NCI-H1694 (cell line): ENCODE measurements around the gene IKBIP.
"Not testable (repeated sequence)": the region's sequence is repeated elsewhere in the genome, so short reads cannot be mapped to it uniquely, and the experiment has no call there.

ENCODE experiments used
- DNase-seq: peaks from one replicate; lab custom pipeline; 2025; lab: John Stamatoyannopoulos, UW

Gene IKBIP, protein sequence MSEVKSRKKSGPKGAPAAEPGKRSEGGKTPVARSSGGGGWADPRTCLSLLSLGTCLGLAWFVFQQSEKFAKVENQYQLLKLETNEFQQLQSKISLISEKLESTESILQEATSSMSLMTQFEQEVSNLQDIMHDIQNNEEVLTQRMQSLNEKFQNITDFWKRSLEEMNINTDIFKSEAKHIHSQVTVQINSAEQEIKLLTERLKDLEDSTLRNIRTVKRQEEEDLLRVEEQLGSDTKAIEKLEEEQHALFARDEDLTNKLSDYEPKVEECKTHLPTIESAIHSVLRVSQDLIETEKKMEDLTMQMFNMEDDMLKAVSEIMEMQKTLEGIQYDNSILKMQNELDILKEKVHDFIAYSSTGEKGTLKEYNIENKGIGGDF

DNA sequence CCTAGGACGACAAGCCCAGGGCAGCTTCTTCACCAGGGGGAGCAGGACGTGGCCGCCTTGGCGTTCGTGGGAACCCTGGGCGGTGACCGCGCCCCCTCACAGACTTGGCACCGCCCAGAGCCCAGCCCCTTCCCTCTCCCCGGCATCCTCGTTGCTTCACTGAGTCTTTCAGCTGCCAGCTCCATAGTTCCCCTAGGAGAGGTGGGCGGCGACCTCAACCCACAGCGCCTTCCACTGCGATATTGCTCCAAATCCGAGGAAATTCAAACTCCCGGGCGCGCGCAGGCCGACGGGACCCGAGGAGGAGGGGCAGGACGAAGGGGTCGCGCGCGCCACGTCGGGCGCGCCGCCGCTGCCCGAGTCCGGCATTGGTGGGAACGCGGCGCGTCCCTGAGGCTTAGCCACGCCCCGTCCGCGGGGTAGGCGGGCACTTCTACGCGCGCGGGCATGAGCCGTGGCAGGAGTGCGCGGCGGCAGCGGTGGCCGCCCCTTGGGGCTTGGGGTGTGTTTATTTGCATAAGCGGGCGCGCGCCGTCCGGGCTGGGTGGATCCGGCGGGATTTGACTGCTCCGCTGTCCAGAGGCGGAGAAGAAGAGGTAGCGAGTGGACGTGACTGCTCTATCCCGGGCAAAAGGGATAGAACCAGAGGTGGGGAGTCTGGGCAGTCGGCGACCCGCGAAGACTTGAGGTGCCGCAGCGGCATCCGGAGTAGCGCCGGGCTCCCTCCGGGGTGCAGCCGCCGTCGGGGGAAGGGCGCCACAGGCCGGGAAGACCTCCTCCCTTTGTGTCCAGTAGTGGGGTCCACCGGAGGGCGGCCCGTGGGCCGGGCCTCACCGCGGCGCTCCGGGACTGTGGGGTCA, at the start of gene IKBIP, which contains the start of gene APAF1:
Gene IKBIP, minus strand, starts transcription at position 77 of the 860 bp plus-strand sequence. CDS start 87 bp downstream, outside the sequence.
Gene APAF1, plus strand, starts transcription at position 579 of the 860 bp plus-strand sequence. CDS start 3,070 bp downstream, outside the sequence.
- peak; percentile 80 for DNase-seq

DNA sequence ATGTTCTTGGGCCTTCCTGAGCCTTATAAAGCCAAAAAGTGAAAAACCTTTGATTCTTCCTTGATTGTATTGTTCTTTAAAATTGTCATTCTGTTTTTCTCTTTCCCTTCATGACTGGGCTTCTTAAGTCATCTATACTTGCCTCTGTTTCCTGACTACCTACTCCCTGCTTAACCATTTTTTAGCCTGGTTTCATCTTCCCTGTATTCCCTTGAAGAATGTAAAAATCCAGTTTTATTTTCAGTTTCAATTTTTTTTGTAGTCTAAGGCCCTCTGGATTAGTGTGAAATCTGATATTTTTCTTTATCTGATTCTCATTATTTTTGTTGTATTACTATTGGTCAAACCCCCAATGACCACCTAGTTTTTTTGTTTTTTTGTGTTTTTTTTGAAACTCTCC, 46.8 kb upstream of the IKBIP start:
- DNase-seq = no peak

DNA sequence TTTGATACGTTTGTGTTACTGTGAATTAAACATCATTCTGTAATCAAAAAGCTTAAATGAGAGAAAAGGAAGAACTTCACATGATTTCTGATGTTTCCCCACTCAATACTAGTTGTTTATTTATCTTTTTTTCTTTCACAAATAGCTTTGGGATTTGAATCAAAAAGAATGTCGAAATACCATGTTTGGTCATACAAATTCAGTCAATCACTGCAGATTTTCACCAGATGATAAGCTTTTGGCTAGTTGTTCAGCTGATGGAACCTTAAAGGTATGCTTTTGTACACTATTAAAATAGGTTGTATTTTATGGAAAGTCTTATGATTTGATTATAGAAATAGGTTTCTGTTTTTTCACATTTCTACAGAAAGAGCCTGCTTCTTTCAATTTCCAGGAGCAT, 42.0 kb upstream of the IKBIP start:
- DNase-seq = no peak

DNA sequence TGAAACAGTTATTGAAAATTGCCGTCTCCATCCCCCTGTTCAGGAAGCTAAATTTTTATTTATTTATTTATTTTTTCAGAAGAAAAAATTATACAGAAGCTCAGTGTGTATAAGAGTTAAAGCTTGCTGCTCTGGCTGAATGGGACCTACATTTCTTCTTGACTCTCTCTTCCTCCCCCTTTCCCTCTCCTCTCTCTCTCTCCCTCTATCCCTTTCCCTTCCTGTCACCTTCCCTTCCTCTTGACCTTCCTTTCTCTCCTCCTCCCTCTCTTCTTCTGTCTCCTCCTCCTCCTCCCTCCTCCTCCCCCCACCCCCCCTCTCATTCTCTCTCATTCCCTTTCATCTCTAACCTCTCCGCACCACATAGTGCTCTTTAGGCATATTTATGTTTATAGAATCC, 39.6 kb upstream of the IKBIP start:
- no peak for DNase-seq

DNA sequence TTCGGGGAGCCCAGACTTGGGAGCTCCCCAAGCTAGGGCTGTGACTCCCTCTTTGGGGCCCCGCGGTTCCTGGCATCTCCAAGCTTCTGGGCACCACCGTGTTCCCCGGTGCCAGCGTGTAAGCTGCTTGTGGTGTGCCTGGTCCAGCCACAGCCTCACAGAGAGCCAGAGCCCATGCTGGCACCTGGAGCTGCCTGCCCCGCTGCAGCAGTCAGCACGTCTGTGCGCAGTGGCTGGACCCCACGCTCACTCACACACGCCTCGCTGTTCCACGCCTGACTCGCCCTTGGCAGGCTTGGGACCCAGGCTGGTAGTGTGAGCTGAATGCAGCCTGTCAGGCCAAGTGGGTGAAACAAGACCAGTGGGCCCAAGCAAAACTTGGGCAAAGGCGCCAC, 35.0 kb upstream of the IKBIP start:
- no peak for DNase-seq

DNA sequence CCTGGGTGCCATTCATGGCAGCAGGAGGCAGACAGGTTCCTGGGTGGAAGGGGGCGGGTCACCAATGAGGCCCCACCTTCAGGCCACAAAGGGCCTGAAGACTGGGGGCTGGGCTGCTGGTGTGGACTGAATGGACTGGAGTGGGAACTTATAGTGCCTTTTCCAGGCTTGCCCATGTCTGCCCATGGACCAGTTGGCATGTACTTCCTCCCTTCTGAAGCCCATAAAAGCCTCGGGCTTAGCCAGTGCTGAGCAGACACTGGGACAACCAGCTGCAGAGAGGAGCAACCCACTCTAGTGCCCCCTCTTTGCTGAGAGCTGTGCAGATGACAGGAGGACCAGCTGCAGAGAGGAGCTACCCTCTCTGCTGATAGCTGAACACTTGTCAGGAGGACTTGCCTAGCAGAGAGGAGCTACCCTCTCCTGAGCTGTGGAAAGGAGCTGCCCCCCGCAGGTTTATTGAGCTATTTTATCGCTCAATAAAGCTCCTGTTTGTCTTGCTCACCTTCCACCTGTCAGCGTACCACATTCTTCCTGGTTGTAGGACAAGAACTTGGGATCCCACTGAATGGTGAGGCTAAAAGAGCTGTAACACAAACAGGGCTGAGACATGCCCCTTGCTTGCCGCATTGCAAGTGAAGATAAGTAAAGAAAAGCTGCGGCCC, 34.5 kb upstream of the IKBIP start:
- no peak for DNase-seq

DNA sequence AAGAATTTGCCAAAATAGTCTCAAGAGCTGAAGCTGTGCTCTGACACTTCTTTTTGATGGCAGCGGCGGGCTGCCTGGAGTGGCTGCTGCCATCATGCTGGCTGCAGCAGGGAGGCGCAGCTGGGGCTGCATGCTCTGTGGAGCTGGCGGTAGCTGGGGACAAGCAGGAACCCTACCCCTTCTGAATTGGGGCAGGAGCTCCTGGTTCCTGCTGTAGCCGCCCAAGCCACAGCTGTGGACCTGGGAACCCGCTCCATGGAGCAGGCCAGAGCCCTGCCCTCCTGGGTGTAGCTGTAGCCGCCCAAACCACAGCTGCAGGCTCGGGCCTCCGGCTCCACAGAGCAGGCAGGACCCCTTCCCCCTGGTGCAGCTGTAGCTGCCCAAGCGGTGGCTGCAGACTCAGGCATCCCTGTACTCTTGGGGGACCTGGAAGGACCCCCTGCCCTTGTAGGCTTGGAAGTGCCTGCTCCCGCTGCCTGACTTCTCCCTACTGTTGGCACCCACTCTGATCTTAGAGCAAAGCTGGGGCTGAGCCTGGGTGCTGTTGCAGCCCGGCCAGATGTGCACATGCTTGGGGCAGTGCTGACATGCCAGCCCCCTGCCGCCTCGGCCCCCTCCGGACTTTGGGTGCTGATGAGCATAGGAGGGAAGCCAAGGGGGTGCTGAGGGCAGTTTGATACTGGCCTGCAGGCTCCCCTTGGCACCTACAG, 33.8 kb upstream of the IKBIP start:
- no peak for DNase-seq

DNA sequence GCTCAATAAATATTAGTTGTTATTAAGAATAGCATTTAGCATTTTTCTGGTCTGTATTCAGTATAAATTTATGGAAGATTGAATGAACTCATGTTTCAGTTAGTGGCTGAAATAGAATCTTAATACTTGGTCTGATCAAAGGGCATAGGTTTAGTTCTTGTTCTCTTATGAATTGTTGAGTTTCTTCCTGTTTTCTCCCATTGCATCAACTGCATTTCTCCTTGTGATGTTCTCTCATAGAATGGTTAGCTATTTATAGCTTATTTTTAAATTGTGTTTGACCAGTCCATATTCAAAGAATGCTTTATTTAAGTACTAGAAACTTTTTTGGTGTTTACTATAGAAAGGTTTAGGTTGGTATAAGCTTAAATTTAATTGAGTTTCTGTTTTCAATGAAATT, 30.3 kb upstream of the IKBIP start:
- no peak for DNase-seq

DNA sequence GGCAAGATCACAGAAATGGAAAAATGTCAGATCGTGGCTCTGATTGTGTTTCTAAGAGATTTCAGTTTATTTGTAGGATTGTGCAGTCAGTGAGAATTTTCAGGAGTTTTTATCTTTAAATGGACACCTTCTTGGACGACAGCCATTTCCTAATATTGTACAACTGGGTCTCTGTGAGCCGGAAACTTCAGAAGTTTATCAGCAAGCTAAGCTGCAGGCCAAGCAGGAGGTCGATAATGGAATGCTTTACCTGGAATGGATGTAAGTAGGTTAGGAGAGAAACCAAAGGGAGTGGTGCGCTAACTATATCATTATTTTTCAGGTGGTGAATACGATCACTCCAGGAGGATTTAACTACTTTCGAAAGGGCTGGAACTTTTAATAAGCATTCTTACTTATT, 26.9 kb upstream of the IKBIP start:
- DNase-seq = no peak

DNA sequence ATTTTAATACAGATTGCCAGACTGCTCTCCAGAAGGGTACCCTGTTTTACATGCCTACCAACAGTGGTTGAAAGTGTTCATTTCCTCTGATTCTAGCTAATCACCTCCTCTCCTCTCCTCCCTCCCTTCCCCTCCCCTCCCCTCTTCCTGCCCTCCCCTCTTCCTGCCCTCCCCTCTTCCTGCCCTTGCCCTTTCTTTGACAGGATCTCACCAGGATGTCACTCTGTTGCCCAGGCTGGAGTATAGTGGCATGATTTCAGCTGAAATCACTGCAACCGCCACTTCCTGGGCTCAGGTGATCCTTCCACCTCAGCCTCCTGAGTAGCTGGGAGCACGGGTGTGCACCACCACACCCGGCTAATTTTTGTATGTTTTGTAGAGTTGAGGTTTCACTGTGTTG, 25.2 kb upstream of the IKBIP start:
- DNase-seq = no peak

DNA sequence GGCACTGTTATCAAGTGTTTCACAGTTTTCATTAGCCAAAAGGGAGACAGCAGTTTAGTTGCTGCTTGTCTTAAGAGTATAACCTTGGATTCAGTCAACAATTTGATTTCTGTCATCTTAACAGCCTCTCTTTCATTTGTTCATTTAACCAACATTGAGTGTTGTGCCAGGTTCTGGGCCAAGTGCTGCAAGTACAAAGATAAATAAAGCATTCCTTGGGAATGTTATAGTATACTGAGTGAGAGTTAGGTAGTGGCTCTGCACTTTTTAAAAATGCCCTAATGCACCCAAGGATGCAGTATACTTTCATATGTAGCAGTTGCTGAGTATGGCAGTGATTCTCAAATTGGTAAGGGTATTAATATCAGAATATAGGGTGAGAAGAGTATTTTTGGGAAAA, 15.9 kb upstream of the IKBIP start:
- no peak for DNase-seq

DNA sequence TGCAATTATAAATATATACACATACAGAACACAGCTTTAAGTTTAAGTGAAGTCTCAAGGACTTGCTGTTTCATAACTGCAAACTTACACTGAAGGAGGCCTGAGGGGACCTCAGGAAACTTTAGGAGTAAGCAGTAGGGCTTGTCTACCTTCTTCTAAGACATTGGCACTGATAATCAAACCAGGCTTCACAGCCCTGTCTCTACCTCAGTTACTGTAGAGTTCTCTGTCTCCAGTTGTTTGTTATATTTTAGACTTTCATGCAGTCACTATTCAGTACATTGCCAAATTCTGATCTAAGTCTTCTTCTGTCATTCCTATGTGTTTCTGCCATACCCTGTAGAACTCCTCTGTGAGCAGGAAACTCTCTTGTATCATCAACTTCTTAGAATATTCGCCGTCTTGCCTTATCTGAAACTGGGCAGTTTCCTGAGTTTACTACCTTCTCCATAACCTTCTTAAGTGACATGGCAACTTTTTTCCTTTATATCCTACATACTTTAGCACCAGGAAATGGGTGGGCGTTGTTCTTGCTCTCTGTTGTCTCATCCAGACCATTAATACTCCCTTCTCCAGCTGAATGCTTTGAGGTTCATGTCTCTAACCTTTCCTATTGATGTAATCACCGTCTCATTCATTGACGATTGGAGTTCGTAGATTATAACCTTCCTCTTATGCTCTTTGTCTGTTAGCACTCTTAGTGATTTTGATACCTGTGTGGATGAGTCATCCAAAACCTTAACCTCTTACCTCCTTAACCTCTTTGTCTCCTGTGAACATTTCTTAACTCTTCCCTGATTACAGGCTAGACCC, 11.9 kb upstream of the IKBIP start:
- DNase-seq = no peak

DNA sequence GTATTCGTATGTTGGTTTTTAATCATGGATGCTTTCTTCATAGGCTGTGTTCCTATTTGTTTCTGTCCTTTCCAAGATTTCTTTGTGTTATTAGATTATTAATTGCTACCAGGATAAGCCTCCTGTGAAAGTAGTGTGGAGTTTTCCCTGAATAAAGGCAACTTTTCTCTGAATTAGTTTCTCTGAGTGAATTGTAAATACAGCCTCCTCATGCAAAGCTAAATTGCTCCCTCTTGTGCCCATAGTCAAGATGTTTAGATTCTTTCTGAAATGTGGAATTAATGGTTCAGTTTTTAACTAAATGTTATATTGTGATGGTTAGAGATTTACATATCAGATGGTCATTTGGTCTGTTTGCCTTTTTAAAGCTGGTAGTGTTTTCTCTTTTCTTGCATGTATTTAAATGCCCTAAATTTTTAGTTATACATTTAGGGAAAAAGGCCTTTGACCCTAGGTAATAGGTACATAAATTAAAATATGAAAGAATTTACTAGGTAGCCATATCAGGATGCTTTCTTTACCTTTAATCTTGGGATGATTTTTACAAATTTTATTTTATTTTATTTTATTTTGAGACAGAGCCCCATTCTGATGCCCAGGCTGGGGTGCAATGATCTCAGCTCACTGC, 9.4 kb upstream of the IKBIP start:
- peak; percentile 53 for DNase-seq

DNA sequence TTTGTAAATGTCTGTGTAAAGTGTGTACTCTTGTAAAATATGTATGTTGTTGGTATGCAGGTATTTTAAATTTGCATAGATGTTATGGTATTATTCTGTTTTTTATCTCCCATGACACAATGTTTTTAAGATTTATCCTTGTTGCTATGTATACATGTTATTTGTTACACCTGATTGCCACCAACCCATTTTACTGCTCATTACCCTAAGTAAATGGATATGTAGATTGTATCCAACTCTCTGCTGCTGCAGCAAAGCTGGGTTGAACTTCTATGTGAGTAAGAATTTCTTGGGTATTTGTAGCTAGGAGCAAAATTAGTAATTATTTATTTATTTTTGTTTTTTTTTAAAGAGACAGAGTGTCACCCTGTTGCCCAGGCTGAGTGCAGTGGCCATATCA, 6.7 kb upstream of the IKBIP start:
- DNase-seq = no peak

DNA sequence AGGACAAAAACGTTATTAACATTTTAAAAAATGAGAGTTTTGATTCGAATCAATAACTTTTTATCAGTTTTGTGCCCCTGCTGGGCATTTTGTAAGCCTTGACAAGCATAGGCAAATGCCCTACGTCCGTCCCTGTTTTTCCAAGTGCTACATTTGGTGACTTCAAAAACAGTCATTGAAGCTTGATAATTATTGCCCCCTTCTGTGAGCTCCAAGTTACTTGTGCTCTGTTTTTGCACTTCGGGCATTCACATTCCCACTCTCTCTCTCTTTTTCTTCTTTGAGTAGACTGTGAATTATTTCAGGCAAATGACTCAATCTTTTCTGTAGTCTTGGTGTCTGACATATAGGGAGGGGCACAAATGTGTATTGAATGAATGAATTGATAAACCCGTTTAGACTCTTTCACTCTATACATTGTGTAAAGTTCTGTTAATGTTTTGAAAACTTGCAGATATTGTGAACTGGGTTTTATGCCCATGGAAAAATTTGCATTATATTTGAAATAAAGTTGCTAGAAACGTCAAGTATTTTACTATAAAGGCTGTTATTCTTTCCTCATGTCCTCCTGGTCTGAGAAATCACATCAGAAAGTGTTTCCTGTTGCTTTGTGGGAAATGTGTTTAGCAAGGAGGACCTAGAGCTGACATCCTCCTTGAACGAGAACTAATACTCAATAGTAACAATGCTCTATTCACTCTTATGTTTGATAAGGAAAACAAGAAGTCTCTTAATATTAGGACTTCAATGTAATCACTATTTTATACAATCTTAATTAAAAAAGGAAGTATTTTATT, 1.9 kb upstream of the IKBIP start:
- no peak for DNase-seq

DNA sequence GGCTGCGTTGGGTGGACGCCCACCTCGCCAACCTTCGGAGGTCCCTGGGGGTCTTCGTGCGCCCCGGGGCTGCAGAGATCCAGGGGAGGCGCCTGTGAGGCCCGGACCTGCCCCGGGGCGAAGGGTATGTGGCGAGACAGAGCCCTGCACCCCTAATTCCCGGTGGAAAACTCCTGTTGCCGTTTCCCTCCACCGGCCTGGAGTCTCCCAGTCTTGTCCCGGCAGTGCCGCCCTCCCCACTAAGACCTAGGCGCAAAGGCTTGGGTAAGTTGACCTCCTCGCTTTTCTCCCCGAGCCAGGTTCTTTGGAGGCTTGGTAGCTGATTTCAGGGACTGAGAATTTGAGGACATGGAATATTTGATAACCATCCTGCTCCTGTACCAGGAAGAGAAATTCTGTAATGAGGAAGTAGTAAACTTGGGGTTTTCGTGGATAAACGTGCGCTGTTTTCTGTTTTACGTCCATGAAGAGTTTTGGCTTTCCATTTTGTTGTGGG, 1.0 kb upstream of the IKBIP start:
- DNase-seq = no peak

DNA sequence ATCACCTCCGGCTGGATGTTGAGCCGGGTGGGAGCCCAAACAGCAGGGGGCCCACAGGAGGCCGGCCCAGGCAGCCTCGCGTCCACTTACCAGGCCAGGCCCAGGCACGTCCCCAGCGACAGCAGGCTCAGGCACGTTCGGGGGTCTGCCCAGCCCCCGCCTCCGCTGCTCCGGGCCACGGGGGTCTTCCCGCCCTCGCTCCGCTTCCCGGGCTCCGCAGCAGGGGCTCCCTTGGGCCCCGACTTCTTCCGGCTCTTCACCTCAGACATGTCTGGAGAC, 216 bp downstream of the IKBIP start:
- no peak for DNase-seq

DNA sequence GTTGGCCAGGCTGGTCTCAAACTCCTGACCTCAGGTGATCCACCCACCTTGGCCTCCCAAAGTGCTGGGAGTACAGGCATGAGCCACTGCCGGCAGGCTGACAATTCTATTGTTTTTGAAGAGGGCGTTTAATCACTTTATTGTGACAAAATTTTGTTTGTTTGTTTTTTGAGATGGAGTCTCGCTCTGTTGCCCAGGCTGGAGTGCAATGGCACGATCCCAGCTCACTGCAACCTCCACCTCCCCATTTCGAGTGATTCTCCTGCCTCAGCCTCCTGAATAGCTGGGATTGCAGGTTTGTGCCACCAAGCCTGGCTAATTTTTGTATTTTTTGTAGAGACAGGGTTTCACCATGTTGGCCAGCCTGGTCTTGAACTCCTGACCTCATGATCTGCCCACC, 1.8 kb downstream of the IKBIP start:
- DNase-seq = not testable (repeated sequence)

DNA sequence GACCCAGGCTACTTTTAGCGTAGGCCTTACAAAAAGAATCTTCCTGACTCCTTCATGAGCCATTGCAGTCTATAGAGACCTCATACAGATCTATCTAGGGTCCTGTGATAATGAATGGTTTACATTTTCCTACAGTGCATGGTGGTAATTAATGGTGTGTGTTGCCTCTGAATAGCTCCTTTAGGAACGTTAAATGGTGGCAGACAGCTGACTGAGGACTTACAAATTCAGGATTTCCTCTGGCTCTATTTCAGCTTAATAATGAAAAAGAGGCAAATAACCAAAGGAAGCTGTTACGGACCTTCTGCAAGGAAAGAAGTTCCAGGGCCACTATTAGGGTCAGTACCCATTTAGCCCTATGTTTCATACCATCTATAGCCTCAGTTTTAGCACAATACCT, 5.1 kb downstream of the IKBIP start:
- DNase-seq = no peak

DNA sequence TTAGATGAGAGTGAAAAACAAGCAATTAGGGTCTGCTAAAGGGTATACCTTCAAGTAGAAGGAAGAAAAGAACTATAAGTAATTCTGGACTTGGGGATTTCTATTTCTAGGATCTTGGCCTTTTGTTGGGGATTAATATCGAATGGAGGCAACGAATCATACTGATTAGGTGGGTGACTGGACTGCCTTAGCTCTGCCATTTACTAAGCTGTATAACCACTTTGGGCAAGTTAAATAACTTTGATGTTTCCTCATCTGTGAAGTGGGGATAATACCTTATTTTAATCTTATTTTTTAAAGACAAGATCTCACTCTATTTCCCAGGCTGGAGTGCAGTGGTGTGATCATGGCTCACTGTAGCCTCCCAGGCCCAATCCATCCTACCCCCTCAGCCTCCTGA, 6.6 kb downstream of the IKBIP start:
- no peak for DNase-seq
